ENCODE data around the gene XCL1.

- TF ChIP-seq CTCF (IDR thresholded peaks at IDR 0.05; ENCODE audit: poor library complexity, severe bottlenecking): no peak
- no peak for TF ChIP-seq RAD21 (conservative IDR thresholded peaks at IDR 0.05)
- no peak for TF ChIP-seq EP300 (conservative IDR thresholded peaks at IDR 0.05; ENCODE audit: poor library complexity, severe bottlenecking)
- no peak for TF ChIP-seq SMC3 (conservative IDR thresholded peaks at IDR 0.05; ENCODE audit: poor library complexity)
- no peak for TF ChIP-seq TAF1 (IDR thresholded peaks at IDR 0.05; ENCODE audit: low read depth)
- TF ChIP-seq POLR2AphosphoS5 (IDR thresholded peaks at IDR 0.05): no peak
- no peak for TF ChIP-seq EZH2 (IDR thresholded peaks at IDR 0.05; ENCODE audit: borderline replicate concordance, insufficient read depth, low read length, poor library complexity, severe bottlenecking)
These were observed 15.3 kb downstream of the XCL1 start for GRCh38 chr1:168591641-168592250.

Measured in neural cell (in vitro differentiated cells).